Nephron (organoid): ENCODE measurements around the gene NPAT.

ENCODE experiments used
- H3K27ac Mint-ChIP-seq, 3 experiments: 2 replicates each; pipeline ENCODE4 v1.8.0; 2020; ENCODE audit warnings: mixed read lengths in 3 of 3, mild to moderate bottlenecking in 2 of 3, moderate library complexity in 1 of 3
- H3K27me3 Mint-ChIP-seq: 2 replicates; pipeline ENCODE4 v1.8.0; 2021; ENCODE audit warnings: low read depth, mild to moderate bottlenecking, moderate library complexity, mixed read lengths
- H3K36me3 Mint-ChIP-seq: 2 replicates; pipeline ENCODE4 v1.8.0; 2020; ENCODE audit warnings: low read depth, mixed read lengths
- H3K4me1 Mint-ChIP-seq: 2 replicates; pipeline ENCODE4 v1.8.0; 2020; ENCODE audit warnings: mixed read lengths
- H3K4me3 Mint-ChIP-seq, 3 experiments: 2 replicates each; pipeline ENCODE4 v1.8.0; 2020; ENCODE audit warnings: mild to moderate bottlenecking in 3 of 3, mixed read lengths in 3 of 3, moderate library complexity in 2 of 3
- H3K9me3 Mint-ChIP-seq: 2 replicates; pipeline ENCODE4 v1.8.0; 2020; ENCODE audit warnings: mixed read lengths
- CTCF ChIP-seq, 3 experiments: fragments of 200-600 bp; sonication (generic); IDR thresholded peaks; one replicate each; pipeline ENCODE4 v1.5.0; 2021; ENCODE audit warnings: antibody characterized with exemption in 3 of 3; ENCODE audit not compliant: unreplicated experiment in 3 of 3

NPAT gene

GRCh38 chr11:108241330-108242037, 19.0 kb upstream of the NPAT start:
- TF ChIP-seq CTCF (IDR thresholded peaks at IDR 0.05; ENCODE audit: unreplicated experiment in 3 of 3): no peak
- H3K4me1 Mint-ChIP-seq: no peaks in the 10 kb centered on the region
- no peaks in the 10 kb centered on the region for H3K27me3 Mint-ChIP-seq
- no peak overlapping the region for H3K27ac Mint-ChIP-seq
- peaks cover 50% of the 10 kb centered on the region for H3K36me3 Mint-ChIP-seq
- H3K9me3 Mint-ChIP-seq: peaks cover 2% of the 10 kb centered on the region
- H3K4me3 Mint-ChIP-seq: no peak overlapping the region

GRCh38 chr11:108239076-108239475, 16.6 kb upstream of the NPAT start:
- Mint-ChIP-seq H3K9me3 (peaks cover 4% of the 10 kb centered on the region), H3K4me3 (no peak overlapping the region), H3K27me3 (no peaks in the 10 kb centered on the region), H3K4me1 (no peaks in the 10 kb centered on the region), H3K27ac (no peak overlapping the region), H3K36me3 (peaks cover 50% of the 10 kb centered on the region)
- TF ChIP-seq CTCF (IDR thresholded peaks at IDR 0.05; ENCODE audit: unreplicated experiment in 3 of 3): no peak

- no peaks in the 10 kb centered on the region for H3K4me1 Mint-ChIP-seq
- no peak overlapping the region for H3K4me3 Mint-ChIP-seq
- H3K9me3 Mint-ChIP-seq: peaks cover 4% of the 10 kb centered on the region
- peaks cover 59% of the 10 kb centered on the region for H3K36me3 Mint-ChIP-seq
- TF ChIP-seq CTCF (IDR thresholded peaks at IDR 0.05; ENCODE audit: unreplicated experiment in 3 of 3): no peak
- H3K27ac Mint-ChIP-seq: no peak overlapping the region
- H3K27me3 Mint-ChIP-seq: no peaks in the 10 kb centered on the region
These were observed 14.6 kb upstream of the NPAT start for GRCh38 chr11:108237058-108237481.

GRCh38 chr11:108235633-108236032, 13.2 kb upstream of the NPAT start:
- Mint-ChIP-seq H3K4me3 (no peak overlapping the region), H3K36me3 (peaks cover 63% of the 10 kb centered on the region)

GRCh38 chr11:108235192-108235591, 12.8 kb upstream of the NPAT start:
- Mint-ChIP-seq H3K27me3 (no peaks in the 10 kb centered on the region), H3K36me3 (peaks cover 66% of the 10 kb centered on the region), H3K9me3 (peaks cover 4% of the 10 kb centered on the region), H3K27ac (no peak overlapping the region), H3K4me3 (no peak overlapping the region), H3K4me1 (no peaks in the 10 kb centered on the region)
- no peak for TF ChIP-seq CTCF (IDR thresholded peaks at IDR 0.05; ENCODE audit: unreplicated experiment in 3 of 3)

More at GRCh38 chr11:108235633-108236032, 13.2 kb upstream of the NPAT start:
- no peak overlapping the region for H3K27ac Mint-ChIP-seq
- TF ChIP-seq CTCF (IDR thresholded peaks at IDR 0.05; ENCODE audit: unreplicated experiment in 3 of 3): no peak
- no peaks in the 10 kb centered on the region for H3K4me1 Mint-ChIP-seq
- peaks cover 4% of the 10 kb centered on the region for H3K9me3 Mint-ChIP-seq
- no peaks in the 10 kb centered on the region for H3K27me3 Mint-ChIP-seq
